Muscle of arm (tissue), 12 donors: Measurements from ENCODE around the gene KRT81. TPM values are rescaled to one million over a fixed set of nuclear protein-coding genes. Genes with fewer than 3 reads are reported as not detected.
A peak's percentile ranks its signal among the peaks of the same experiment; 100 is the strongest.
"Not testable (repeated sequence)": the region's sequence is repeated elsewhere in the genome, so short reads cannot be mapped to it uniquely, and the experiment has no call there.

ENCODE experiments used
- DNase-seq: peaks from one replicate; pipeline ENCODE4 v3.0.0-alpha.2; 2013
- polyA plus RNA-seq, 12 donors: library from polyadenylated mRNA; unstranded; fragments of 120-200 nt; gene quantifications; one replicate each; pipeline ENCODE4 v1.2.1, GENCODE V29; 2013; ENCODE audit not compliant: insufficient read length in 12 of 12

Gene KRT81
- polyA plus RNA-seq, 12 donors, result 0.08 to 0.25 (median 0.14) TPM; not detected in 5

DNA sequence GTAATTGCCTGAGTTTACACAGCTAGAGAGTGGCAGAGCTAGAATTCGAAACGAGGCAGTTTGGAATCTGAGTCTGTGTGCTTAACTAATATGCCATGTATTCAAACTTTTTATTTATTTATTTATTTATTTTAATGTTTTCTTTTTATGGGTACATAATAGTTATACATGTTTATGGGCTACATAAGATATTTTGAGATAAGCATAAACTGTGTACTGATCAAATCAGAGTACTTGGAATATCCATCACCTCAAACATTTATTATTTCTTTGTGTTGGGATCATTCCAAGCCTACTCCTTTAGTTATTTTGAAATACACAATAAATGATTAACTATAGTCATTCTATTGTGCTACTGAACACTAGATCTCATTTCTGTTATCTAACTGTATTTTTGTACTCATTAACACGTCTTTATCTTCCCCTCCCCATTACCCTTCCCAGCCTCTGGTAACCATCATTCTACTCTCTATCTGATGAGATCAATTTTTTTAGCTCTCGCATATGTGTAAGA, 7.4 kb upstream of the KRT81 start:
- no peak for DNase-seq

GRCh38 chr12:52296572-52297215, 5.4 kb upstream of the KRT81 start:
- no peak for DNase-seq

DNA sequence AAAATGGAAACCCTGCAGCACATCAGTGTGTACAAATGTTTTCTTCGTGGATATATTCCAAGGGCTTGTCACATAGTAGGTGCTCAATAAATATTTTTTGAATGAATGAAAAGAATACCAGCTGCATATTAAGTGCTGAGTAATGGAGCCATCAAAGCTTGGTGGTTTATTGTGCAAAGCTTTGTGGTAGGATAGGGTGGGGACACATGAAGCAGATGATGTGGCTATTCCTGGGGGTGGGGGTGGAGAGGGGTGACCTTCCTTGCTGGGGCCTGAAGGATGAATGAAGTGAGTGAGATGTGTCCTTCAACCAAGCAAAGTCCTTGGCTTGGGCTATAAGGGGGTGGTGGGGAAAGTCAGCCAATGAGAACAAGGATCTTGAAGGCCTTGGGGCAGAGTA, 4.3 kb upstream of the KRT81 start:
- DNase-seq, result no peak

GRCh38 chr12:52294803-52295202, 3.5 kb upstream of the KRT81 start:
- DNase-seq, result no peak

- no peak for DNase-seq
Measured at GRCh38 chr12:52293926-52294325, 2.6 kb upstream of the KRT81 start.

- DNase-seq, result not testable (repeated sequence)
Measured at GRCh38 chr12:52290483-52291134, 725 bp downstream of the KRT81 start.

GRCh38 chr12:52287816-52288805, 3.2 kb downstream of the KRT81 start:
- DNase-seq, result not testable (repeated sequence)

- DNase-seq, result not testable (repeated sequence)
Measured at GRCh38 chr12:52286857-52287785, 4.2 kb downstream of the KRT81 start.

- DNase-seq, result no peak
Measured at GRCh38 chr12:52285851-52286530, 5.3 kb downstream of the KRT81 start.

- no peak for DNase-seq
Measured at GRCh38 chr12:52285172-52285745, 6.1 kb downstream of the KRT81 start.

DNA sequence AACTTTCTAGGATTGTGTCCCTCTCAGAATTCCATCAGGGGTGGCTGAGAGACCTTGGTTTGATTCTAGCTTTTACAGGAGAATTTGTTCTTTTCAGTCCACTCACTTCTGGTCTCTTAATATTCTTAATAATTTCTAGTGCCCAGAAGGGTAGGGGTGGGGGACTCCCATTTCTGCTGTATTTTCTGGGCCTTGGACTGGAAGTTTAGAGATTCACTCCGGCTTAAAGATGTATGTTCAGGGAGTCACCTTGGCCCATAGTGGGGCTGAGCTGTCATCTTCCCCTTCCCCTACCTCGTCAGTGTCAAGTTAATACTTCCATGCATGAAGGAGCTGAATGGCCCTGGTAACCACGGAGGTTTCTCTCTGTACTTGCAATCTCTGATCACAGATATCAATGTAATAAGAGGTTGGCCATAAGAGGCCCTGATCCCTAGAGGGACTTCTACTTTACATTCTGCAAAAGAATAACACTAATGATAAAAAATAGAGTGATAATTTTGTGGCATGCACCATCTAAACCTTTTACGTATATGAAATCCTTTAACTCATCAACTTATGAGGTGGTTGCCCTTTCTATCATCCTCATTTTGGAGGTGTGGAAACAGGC, 6.7 kb downstream of the KRT81 start:
- DNase-seq, result no peak

GRCh38 chr12:52280796-52281560, 10.4 kb downstream of the KRT81 start:
- no peak for DNase-seq

DNA sequence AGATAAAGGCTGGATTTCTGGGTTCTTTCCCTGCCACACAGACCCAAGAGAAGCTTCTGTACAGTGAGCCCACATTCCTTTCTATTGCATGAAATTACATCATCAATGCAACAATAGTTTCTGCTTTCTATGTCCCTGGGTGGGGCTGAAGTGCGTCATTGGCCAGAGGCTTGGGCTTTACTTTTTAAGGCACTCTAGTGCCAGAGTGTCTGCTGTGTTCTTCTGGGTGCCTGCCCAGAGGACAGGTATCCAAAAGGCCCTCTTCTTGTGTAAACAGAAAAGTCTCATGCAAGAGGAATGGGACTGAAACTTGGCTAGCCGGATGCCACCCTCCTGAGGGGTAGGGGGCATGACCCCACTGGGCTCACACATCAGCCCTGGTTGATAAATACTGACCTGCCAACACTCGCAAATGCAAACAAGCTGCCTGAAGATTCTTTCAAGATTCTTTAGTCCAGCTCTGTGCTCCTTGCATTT, 11.0 kb downstream of the KRT81 start:
- no peak for DNase-seq

DNA sequence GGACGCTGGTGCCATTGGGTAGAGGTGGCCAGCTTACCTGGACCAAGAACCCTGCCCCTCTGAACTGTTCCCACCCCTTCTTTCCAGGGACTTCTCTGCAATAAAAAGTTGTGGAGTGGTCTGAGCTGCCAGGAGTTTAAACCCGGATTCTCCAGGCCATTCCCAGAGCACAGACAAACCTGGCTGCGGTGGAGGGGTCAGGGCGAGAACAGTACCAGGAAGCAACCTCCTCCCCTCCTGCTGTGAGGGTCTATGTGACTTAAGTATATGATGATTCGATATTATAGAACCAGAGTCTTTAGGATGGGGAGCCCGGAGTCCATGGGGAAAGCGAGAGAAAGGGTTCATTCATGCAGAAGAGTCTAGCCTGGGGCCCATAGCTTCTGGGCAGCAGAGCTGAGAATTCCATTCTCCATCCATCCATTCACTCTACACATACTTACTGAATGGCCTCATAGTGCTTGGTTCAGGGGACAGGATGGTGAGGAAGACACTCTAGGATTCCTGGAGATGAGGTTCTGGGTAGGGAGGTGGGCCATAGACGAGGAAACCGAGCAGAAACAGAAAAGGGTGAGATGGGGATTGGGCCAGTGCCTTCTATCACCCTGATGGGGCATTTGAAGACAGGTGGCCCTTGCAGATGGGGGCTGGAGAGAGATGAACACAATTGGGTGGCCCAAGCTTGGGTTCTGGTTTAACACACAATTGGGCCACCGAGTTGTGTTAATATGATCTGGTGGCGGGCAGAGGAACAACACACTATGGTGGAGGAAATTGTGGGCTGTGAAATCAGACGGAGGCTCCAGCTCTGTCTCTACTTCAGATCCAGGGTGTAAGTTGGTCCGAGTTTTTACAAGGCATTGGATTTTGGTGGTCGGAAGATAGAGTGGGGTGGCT, 11.7 kb downstream of the KRT81 start:
- DNase-seq, result no peak

DNA sequence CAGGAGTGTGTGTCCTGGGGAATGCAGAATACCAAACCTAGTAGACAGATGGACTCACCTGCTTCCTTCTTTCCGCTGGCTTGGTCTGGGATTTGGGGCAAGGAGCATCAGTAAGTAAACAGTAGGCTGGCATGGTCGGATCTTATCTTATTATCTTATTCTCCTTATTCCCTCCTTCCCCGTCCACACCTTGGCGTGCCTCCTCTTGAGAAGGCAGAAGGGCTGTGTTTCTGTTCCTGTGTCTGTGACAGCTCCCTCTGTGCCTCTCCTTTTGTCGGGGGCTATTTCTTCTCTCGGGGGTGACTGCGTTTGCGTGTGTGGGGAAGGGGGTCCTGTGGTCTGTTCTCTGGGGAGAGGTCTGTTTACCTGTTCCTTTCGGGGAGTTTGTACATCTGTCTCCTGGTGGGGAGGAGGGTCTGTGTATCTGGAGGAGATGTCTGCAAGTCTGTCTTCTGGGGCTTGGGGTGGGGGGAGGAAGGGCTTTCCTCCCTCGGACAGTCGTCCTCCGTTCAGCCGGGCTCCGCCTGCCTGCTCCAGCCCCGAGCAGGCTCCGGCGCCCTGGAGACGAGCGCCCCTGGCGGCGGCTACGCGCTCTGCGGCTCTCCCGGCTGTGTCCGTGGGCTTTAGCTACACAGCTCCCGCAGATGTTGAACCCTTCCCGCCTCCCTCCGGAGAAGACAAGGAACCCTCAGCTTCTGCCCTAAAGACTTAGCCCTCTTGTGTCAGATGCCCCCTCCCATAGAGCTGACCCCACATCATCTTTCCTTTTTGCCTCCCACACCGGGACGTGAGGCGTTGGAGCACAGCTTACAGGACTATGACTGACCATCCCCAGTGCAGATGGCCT, 12.5 kb downstream of the KRT81 start:
- DNase-seq, result peak; percentile 72

- DNase-seq, result no peak
Measured at GRCh38 chr12:52277486-52278245, 13.7 kb downstream of the KRT81 start.
